HG02938 (cell line): Measurements from ENCODE around the gene DNAH8.
"Not testable (repeated sequence)": the region's sequence is repeated elsewhere in the genome, so short reads cannot be mapped to it uniquely, and the experiment has no call there.

Source experiments
- ATAC-seq: cut with Tn5 transposase; IDR thresholded peaks from one replicate; pipeline ENCODE4 v1.9.1; 2021; ENCODE audit warnings: mild to moderate bottlenecking, moderate library complexity; ENCODE audit not compliant: unreplicated experiment

The DNAH8 gene

GRCh38 chr6:38882157-38882556, 167.0 kb downstream of the DNAH8 start:
- no peak for ATAC-seq

- no peak for ATAC-seq
These were observed 182.4 kb downstream of the DNAH8 start for GRCh38 chr6:38897507-38897906.

GRCh38 chr6:38901802-38902522, 186.9 kb downstream of the DNAH8 start:
- no peak for ATAC-seq

GRCh38 chr6:38906582-38906981, 191.5 kb downstream of the DNAH8 start:
- no peak for ATAC-seq

DNA sequence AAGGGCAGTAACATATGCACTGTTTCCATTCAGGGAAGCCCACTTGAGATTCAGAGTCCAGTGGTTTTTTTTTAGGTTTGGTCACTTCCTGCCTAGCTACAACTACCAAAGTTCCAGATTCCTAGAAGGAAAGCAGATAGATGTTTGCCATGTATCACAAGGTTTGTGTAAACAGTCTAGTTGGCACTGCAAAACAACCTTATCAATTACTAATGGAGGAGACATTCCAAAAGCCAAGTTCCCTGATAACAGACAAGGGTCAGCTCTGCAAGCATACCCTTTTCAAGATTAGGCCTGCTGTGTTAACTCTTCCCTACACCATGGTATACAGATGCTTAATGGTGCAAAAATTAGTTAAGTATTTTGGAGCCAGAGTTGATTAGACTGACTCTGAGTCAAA, 192.2 kb downstream of the DNAH8 start:
- no peak for ATAC-seq

GRCh38 chr6:38909015-38909730, 194.1 kb downstream of the DNAH8 start:
- no peak for ATAC-seq

GRCh38 chr6:38910207-38910606, 195.1 kb downstream of the DNAH8 start:
- no peak for ATAC-seq

GRCh38 chr6:38912378-38912777, 197.3 kb downstream of the DNAH8 start:
- ATAC-seq: no peak

- ATAC-seq: no peak
These were observed 200.3 kb downstream of the DNAH8 start for GRCh38 chr6:38915205-38915925.

- ATAC-seq: not testable (repeated sequence)
These were observed 206.4 kb downstream of the DNAH8 start for GRCh38 chr6:38921540-38921939.

- ATAC-seq: no peak
These were observed 209.8 kb downstream of the DNAH8 start for GRCh38 chr6:38924791-38925509.

- ATAC-seq: no peak
These were observed 214.4 kb downstream of the DNAH8 start for GRCh38 chr6:38929560-38929959.

DNA sequence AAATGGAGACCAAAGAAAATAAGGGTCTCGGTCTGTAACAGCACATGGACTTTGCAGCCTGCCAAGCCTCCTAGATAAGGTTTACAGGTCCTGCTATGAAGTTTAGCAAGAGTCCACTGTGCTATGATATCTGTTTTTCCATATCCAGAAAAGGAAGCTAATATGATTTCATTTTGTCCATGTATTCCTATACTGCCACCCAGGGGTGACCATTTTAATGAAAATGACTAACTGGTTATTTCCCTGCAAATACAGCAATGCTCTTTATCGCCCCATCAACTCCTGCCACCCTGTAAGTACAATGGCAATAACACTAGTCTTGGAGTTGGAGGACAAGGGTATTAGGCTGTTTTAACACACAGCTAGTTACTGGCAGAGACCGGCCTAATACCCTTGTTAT, 218.3 kb downstream of the DNAH8 start:
- ATAC-seq: no peak

GRCh38 chr6:38935051-38935450, 219.9 kb downstream of the DNAH8 start:
- no peak for ATAC-seq

- ATAC-seq: no peak
These were observed 222.9 kb downstream of the DNAH8 start for GRCh38 chr6:38937839-38938613.

DNA sequence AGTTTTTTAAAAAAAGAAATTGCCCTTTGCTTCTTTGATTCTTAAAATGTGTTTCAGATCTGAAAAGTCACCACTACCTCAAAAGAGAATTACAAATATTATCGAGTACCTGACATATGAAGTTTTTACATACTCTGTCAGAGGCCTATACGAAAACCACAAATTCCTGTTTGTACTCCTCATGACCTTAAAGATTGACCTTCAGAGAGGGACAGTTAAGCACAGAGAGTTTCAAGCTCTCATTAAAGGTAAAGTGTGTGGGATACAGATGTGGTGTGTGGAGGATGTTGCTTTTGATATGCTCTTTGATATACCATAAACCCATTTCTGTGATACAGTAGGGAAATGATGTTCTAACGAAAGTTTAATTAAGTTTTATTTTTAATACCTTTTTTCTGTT, 223.6 kb downstream of the DNAH8 start:
- ATAC-seq: no peak

- ATAC-seq: no peak
These were observed 227.3 kb downstream of the DNAH8 start for GRCh38 chr6:38942442-38942841.

DNA sequence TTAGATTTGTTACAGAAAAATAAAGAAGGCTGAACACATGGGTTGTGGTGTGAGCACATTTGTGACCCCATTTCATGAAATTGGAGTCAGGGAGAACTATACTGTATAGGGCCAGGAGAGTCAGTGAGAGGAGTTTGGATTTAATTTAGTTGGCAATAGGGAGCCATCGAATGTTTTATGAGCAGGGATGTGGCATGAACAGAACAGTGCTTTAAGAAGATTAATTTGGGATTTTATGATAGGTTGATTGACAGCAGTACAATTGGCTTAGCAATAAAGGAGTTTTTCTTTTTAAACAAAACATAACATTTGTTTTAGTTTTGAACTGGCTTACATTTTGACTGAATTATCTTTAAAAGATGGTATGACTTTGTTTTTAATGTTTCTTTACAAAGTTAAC, 227.9 kb downstream of the DNAH8 start:
- ATAC-seq: no peak

DNA sequence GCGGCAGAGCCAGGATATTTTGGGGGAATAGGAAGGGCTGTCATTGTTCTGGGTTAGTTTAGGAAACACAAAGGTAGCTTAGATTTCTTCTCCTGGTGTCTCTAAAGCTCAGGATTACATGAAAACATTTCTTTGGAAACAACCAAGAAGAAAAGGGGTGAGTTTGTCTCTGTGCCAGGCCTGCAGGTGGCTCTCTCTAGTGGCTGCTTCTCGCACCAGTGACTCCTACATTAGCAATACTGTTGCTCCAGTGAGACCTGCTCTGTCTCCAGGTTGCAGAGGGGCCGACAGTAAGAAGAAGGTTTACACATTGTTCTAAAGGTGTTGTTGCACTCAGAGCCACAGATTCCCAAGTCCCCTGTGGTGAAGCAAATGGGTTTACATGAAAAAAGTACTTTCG, 228.9 kb downstream of the DNAH8 start:
- ATAC-seq: no peak

GRCh38 chr6:38944655-38945279, 229.7 kb downstream of the DNAH8 start:
- no peak for ATAC-seq
